ENCODE data around the gene CDH12.

DNA sequence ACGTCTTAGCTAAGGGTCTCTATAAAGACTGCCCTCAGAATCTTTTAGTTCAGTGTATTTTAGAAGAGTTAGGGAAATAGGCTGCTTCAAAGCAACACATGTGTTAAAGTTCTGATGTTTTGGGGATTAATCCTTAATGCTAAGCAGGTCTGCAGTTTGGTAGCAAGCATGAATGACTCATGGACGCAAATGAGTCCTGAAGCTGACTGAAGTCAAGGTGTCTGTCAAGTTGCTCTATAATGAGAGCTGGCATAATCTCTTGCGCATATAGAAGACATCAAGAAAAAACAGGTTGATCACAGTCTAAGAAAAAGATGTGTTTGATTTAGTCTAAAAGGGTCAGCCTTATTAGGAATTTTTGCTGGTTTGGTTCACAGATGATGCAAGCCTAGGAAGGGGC is 630.1 kb downstream of the CDH12 start:
- TF ChIP-seq POLR2AphosphoS5 (IDR thresholded peaks at IDR 0.05; ENCODE audit: low read depth, low read length), result no peak
- TF ChIP-seq, protein P1, sequence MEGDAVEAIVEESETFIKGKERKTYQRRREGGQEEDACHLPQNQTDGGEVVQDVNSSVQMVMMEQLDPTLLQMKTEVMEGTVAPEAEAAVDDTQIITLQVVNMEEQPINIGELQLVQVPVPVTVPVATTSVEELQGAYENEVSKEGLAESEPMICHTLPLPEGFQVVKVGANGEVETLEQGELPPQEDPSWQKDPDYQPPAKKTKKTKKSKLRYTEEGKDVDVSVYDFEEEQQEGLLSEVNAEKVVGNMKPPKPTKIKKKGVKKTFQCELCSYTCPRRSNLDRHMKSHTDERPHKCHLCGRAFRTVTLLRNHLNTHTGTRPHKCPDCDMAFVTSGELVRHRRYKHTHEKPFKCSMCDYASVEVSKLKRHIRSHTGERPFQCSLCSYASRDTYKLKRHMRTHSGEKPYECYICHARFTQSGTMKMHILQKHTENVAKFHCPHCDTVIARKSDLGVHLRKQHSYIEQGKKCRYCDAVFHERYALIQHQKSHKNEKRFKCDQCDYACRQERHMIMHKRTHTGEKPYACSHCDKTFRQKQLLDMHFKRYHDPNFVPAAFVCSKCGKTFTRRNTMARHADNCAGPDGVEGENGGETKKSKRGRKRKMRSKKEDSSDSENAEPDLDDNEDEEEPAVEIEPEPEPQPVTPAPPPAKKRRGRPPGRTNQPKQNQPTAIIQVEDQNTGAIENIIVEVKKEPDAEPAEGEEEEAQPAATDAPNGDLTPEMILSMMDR (IDR thresholded peaks at IDR 0.05 in 2 of 3, conservative IDR thresholded peaks at IDR 0.05 in 1 of 3; ENCODE audit: borderline replicate concordance in 1 of 3, insufficient read depth in 1 of 3, low read depth in 2 of 3, low read length in 2 of 3), result no peak
- TF ChIP-seq, protein P2, sequence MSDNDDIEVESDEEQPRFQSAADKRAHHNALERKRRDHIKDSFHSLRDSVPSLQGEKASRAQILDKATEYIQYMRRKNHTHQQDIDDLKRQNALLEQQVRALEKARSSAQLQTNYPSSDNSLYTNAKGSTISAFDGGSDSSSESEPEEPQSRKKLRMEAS (IDR thresholded peaks at IDR 0.05), result no peak
